ENCODE results near the gene CD300LD.

DNA sequence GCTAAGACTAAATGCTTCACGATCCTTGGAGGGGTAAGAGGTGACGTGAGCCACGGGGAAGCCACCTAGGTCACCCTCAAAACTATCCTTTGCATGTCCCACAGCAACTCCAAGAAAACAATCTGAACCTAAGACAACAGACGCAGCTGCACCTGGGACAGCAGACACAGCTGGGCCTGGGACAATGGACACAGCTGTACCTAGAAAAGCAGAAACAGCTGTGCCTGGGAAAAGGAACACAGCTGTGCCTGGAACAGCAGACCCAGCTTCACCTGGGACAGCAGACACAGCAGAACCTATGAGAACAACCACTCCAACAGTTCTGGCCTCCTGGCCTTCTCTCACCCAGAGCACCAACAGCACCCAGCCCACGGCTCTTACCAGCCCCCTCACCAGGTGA, 11.7 kb upstream of the CD300LD start:
- TF ChIP-seq, protein P1, sequence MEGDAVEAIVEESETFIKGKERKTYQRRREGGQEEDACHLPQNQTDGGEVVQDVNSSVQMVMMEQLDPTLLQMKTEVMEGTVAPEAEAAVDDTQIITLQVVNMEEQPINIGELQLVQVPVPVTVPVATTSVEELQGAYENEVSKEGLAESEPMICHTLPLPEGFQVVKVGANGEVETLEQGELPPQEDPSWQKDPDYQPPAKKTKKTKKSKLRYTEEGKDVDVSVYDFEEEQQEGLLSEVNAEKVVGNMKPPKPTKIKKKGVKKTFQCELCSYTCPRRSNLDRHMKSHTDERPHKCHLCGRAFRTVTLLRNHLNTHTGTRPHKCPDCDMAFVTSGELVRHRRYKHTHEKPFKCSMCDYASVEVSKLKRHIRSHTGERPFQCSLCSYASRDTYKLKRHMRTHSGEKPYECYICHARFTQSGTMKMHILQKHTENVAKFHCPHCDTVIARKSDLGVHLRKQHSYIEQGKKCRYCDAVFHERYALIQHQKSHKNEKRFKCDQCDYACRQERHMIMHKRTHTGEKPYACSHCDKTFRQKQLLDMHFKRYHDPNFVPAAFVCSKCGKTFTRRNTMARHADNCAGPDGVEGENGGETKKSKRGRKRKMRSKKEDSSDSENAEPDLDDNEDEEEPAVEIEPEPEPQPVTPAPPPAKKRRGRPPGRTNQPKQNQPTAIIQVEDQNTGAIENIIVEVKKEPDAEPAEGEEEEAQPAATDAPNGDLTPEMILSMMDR (IDR thresholded peaks at IDR 0.05), result no peak
- no peak for TF ChIP-seq POLR2AphosphoS5 (IDR thresholded peaks at IDR 0.05; ENCODE audit: low read depth, low read length)
- TF ChIP-seq, protein P2, sequence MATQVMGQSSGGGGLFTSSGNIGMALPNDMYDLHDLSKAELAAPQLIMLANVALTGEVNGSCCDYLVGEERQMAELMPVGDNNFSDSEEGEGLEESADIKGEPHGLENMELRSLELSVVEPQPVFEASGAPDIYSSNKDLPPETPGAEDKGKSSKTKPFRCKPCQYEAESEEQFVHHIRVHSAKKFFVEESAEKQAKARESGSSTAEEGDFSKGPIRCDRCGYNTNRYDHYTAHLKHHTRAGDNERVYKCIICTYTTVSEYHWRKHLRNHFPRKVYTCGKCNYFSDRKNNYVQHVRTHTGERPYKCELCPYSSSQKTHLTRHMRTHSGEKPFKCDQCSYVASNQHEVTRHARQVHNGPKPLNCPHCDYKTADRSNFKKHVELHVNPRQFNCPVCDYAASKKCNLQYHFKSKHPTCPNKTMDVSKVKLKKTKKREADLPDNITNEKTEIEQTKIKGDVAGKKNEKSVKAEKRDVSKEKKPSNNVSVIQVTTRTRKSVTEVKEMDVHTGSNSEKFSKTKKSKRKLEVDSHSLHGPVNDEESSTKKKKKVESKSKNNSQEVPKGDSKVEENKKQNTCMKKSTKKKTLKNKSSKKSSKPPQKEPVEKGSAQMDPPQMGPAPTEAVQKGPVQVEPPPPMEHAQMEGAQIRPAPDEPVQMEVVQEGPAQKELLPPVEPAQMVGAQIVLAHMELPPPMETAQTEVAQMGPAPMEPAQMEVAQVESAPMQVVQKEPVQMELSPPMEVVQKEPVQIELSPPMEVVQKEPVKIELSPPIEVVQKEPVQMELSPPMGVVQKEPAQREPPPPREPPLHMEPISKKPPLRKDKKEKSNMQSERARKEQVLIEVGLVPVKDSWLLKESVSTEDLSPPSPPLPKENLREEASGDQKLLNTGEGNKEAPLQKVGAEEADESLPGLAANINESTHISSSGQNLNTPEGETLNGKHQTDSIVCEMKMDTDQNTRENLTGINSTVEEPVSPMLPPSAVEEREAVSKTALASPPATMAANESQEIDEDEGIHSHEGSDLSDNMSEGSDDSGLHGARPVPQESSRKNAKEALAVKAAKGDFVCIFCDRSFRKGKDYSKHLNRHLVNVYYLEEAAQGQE (IDR thresholded peaks at IDR 0.05; ENCODE audit: insufficient read depth in 1 of 2, low read depth in 2 of 2, low read length in 1 of 2), result no peak
- no peak for TF ChIP-seq SIN3A (IDR thresholded peaks at IDR 0.05; ENCODE audit: borderline replicate concordance, insufficient read depth, low read depth, low read length)

All from Panc1 (cell line).